Measurements from ENCODE around the gene KMT2C.
"Not testable (repeated sequence)": the region's sequence is repeated elsewhere in the genome, so short reads cannot be mapped to it uniquely, and the experiment has no call there.

The KMT2C gene

DNA sequence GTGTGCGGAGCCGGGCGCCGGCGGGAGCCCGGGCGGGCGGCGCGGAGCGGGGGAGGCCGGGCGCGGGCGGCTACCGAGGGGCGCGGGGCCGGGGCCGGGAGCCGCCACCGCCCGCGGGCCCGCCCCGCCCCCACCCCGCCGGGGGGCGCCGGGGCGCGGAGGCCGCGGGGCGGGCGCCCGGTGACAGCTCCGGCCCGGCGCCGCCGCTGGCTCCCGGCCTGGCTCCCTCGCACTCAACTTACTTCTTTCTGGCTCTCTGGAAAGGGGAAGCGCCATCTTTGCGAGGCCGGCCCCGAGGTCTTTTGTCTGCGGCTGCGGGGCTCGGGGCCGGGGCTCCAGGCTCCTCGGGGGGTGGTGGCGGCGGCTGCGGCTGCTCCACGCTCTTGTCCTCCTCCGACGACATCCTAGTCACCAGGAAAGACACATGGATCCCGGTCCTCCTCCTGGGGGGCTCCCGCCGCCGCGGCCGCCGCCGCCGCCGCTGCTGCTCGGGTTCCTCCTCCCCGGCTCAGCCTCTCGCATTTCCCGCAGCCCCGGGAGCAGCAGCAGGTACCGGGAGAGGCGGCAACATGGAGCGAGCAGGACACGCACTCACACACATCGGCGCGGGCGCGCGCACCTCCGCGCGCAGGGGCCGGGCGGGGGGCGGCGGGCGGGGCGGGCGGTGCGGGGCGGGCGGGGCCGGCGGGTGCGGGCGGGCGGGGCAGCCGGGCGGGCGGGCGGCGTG is at the start of gene KMT2C:
Gene KMT2C (minus strand): TSS at position 620 of the 727 bp plus-strand sequence. CDS start 217 bp downstream, at position 403.
- DNase-seq, result peak; percentile 32

GRCh38 chr7:152481082-152481481 is 45.3 kb upstream of the KMT2C start:
- DNase-seq, result no peak

DNA sequence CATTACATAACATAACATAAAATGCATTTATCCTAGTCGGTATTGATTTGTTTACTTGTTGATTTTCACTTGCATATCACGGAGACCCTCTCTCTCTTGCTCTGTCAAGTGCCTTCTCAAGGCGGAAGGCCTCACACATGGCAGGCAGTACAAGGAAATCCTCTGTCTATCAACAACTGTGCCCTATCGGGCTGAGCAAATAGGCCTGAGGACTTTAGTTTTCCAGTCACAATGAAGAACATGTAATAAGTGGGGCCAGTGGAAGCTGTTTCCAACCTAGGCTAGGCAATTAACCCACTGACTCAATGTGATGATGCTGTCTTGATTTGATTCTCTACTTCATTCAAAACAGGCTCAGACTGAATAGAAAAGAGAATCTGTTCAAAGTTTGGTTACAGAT is 44.9 kb upstream of the KMT2C start:
- DNase-seq, result no peak

DNA sequence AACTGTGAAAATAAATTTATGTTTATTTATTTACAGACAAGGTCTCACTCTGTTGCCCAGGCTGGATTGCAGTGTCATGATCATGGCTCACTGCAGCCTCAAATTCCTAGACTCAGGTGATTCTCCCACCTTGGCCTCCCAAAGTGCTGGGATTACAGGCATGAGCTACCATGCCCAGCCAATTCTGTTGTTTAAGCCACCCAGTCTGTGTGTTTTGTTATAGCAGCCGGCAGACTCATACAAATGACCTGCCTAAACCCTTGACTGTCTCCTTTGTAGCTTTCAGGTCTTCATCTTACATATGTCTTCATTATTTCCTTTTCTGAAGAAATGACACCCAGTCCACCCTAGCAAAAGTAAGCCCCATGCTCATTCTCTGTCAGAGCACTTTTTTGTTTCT is 43.8 kb upstream of the KMT2C start:
- no peak for DNase-seq

DNA sequence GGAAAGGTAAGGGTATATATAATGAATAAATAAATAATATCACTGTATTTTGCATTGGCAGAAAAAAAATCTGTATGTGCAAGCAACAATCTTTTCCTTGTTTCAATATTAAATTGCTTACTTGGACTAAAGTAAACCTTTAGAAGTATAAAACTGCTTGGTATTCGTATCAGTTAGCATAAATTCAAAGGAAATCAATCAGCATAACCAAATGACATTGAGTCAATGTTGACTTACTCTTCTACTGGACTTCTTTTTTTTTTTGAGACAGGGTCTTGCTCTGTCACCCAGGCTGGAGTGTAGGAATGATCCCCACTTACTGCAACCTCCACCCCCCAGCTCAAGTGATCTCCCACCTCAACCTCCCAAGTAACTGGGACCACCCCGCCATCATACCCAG is 42.3 kb upstream of the KMT2C start:
- no peak for DNase-seq

GRCh38 chr7:152477079-152477478 is 41.3 kb upstream of the KMT2C start:
- no peak for DNase-seq

GRCh38 chr7:152476551-152476950 is 40.7 kb upstream of the KMT2C start:
- no peak for DNase-seq

DNA sequence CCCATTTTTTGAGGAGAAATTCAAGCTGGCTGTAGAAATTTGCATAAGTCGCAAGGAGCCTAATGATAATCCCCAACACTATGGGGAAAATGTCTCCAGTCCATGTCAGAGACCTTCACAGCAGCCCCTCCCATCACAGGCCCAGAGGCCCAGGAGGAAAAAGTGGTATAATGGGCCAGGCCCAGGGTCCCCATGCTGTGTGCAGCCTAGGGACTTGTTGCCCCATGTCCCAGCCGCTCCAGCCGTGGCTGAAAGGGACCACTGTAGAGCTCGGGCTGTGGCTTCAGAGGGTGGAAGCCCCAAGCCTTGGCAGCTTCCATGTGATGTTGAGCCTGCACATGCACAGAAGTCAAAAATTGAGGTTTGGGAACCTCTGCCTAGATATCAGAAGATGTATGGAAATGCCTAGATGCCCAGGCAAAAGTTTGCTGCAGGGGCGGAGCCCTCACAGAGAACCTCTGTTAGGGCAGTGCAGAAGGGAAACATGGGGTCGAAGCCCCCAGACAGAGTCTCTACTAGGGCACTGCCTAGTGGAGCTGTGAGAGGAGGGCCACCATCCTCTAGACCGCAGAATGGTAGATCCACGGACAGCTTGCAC is 35.3 kb upstream of the KMT2C start:
- DNase-seq, result not testable (repeated sequence)

- not testable (repeated sequence) for DNase-seq
Measured at GRCh38 chr7:152470251-152471022, 34.6 kb upstream of the KMT2C start.

GRCh38 chr7:152469576-152469975 is 33.8 kb upstream of the KMT2C start:
- not testable (repeated sequence) for DNase-seq

GRCh38 chr7:152467225-152467624 is 31.4 kb upstream of the KMT2C start:
- DNase-seq, result no peak

- no peak for DNase-seq
Measured at GRCh38 chr7:152465119-152465387, 29.2 kb upstream of the KMT2C start.

DNA sequence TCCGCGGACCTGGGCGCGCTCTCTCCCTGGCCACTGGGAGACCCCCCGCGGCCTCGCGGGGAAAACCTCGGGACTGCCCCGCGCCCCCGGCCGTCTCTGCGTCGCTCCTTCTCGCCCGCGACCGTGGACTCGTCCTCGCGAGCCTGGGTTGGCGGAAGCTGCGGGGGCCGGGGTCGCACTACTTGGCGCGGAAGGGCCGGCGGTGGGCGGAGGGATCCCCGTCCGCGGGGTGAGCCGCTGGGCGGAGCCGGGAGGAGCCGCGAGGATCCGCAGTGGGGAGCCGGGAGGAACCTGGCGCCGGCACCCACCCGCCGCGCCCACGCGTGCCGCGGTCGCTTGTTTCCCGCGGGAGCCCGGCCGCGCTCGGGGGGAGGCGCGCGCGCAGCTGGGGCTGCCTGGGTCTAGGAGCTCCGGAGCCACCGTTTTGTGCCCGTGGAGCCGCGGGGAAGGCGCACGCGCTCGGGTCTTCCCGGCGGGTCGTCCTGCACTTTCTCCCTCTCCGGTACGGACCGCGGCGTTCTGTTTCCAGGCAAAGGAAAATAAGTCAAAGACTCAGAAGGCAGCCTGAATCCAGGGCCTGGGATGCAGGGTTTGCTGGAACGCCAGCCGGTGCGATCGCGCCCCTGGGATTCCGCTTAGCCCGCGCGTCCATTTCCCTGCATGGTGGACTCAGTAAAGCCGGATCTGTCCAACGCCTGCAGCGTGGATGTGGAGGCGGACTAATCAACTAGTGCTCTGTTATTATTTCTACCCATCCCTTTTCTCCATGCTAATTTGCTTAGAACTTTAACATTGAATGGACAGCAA is 28.7 kb upstream of the KMT2C start:
- peak; percentile 69 to 73 for DNase-seq

GRCh38 chr7:152463709-152464311 is 28.0 kb upstream of the KMT2C start:
- DNase-seq, result peak; percentile 99

DNA sequence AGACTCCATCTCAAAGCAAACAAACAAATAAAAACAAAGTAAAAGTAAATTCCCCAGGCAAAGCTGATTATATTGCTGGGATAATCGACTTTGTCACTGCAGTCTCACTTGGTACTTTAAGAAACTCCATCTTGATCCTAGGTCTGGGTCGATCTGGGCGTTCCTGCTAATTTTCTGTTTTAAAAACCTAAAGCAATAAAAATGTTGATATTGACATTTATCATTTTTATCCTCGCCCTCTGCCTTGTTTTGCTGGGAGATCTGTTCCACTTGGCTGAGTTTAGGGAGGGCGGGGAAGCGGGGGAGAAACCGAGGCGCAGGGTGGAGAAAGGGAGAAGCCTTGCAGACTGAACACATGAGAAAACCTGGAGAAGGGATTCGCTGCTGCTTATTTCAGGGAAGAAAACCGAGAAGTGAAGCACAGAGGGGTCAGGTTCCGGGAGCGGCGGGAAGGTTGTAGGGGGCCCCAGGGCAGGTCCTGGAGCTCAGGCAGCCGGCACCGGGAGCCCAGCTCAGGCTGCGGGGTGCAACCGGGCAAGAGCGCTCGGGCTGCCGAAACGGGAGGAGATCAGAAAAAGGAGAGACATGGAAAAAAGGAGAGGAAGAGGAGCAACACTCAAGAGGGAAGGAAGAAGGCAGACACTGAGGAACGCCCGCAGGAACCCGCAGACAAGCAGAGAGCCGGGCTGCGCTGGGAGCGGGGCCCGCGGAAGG is 27.3 kb upstream of the KMT2C start:
- no peak for DNase-seq

GRCh38 chr7:152459724-152460251 is 24.0 kb upstream of the KMT2C start:
- DNase-seq, result no peak

DNA sequence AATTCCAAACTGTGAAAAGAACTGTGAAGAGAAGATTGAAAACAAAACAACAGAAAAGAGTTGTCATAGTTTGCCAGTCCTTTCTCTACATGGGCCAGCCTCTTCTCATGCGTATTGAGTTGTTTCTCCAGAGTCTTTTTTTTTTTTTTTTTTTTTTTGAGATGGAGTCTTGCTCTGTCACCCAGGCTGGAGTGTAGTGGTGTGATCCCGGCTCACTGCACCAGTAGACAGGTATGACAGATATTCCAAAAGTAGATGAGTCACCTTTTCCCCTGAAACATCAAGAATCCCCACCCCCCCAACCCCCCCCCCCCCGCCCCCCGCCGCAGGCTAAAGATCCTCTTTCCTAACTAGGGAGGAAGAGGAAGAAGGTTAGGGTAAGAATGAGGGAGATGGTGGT is 15.6 kb upstream of the KMT2C start:
- no peak for DNase-seq

DNA sequence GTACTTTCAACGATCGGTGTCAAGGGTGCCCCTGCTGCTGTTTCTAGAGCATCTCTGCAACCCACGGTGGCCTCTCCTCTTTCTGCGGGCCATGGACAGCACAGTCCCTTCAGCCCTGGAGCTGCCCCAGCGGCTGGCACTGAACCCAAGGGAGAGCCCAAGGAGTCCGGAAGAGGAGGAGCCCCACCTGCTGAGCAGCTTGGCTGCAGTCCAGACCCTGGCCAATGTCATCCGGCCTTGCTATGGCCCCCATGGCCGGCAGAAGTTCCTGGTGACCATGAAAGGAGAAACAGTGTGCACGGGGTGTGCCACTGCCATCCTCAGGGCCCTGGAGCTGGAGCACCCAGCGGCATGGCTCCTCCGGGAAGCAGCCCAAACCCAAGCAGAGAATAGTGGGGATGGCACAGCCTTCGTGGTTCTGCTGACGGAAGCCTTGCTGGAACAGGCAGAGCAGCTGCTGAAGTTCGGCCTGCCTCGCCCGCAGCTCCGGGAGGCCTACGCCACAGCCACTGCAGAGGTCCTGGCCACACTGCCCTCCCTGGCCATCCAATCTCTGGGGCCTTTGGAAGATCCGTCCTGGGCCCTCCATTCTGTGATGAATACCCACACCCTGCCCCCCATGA is 9.7 kb upstream of the KMT2C start:
- DNase-seq, result not testable (repeated sequence)

DNA sequence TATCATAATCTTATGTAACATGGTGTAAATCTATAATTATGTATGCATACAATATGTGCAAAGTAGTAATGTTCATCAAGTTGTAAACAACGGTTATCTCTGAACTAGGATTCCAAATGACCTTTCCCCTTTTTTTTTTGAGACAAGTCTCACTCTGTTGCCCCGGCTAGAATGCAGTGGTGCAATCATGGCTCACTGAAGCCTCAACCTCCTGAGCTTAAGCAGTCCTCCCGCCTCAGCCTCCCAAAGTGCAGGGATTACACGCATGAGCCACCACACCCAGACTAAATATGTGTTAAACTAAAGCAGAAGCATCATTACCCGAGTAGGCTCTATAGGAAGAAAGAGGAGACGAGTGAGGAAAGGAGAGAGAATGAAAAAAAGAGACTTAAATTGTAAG is 7.8 kb upstream of the KMT2C start:
- DNase-seq, result no peak

DNA sequence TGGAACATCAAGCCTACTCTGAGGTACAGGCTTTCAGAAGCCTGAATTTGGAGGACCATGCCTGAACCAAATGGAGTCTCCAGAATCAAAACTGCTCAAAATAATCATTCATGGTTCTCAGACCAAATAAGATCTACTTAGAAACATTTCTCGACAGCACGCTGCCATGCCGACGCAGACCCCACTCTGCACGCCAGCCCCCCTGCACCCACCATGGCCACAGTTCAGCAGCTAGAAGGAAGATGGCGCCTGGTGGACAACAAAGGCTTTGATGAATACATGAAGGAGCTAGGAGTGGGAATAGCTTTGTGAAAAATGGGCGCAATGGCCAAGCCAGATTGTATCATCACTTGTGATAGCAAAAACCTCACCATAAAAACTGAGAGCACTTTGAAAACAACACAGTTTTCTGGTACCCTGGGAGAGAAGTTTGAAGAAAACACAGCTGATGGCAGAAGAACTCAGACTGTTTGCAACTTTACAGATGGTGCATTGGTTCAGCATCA is 6.6 kb upstream of the KMT2C start:
- no peak for DNase-seq

GRCh38 chr7:152441810-152442209 is 6.0 kb upstream of the KMT2C start:
- DNase-seq, result not testable (repeated sequence)

Measured in stimulated activated CD4-positive, alpha-beta T cell treated with anti-CD3 and anti-CD28 coated beads, Interleukin-2, amount 100 ng/mL, for 48 hours (primary cell).